Activated T-cell treated with anti-CD3 and anti-CD28 coated beads, Interleukin-2, amount 50 U/mL, for 4 hours (primary cell): Measurements from ENCODE around the gene COL6A5. TPM values are rescaled to one million over a fixed set of nuclear protein-coding genes. Genes with fewer than 3 reads are reported as not detected.
"Not testable (repeated sequence)": the region's sequence is repeated elsewhere in the genome, so short reads cannot be mapped to it uniquely, and the experiment has no call there.

Experiments
- ATAC-seq, 2 donors: fragments of 200-7000 bp; cut with Tn5 transposase; one replicate each; pipeline ENCODE4 v1.10.0; 2021
- DNase-seq: peaks from one replicate; pipeline ENCODE4 v3.0.0-alpha.2; 2020
- H3K27me3 Mint-ChIP-seq: one replicate; pipeline ENCODE4 v1.8.0; 2021; ENCODE audit warnings: low read depth, mixed read lengths
- H3K36me3 Mint-ChIP-seq: one replicate; pipeline ENCODE4 v1.8.0; 2022; ENCODE audit warnings: mixed read lengths; ENCODE audit not compliant: insufficient read depth
- H3K4me1 Mint-ChIP-seq: one replicate; pipeline ENCODE4 v1.8.0; 2021; ENCODE audit warnings: low read depth, mixed read lengths
- H3K4me3 Mint-ChIP-seq: one replicate; pipeline ENCODE4 v1.8.0; 2021; ENCODE audit warnings: mild to moderate bottlenecking, moderate library complexity, mixed read lengths
- H3K9me3 Mint-ChIP-seq: one replicate; pipeline ENCODE4 v1.8.0; 2021; ENCODE audit warnings: mixed read lengths
- total RNA-seq, 3 donors: library from RNA; stranded (reverse); gene quantifications; one replicate each; pipeline ENCODE4 v1.2.1, GENCODE V29; 2021

The COL6A5 gene
- total RNA-seq, 3 donors from 2014 or later = not detected

GRCh38 chr3:130446840-130447239 lies 101.4 kb downstream of the COL6A5 start:
- not testable (repeated sequence) for H3K9me3 Mint-ChIP-seq, H3K27me3 Mint-ChIP-seq, H3K4me1 Mint-ChIP-seq, ATAC-seq, H3K4me3 Mint-ChIP-seq, DNase-seq, H3K36me3 Mint-ChIP-seq

GRCh38 chr3:130448155-130448554 lies 102.7 kb downstream of the COL6A5 start:
- not testable (repeated sequence) for H3K4me1 Mint-ChIP-seq, DNase-seq, H3K36me3 Mint-ChIP-seq, H3K27me3 Mint-ChIP-seq, H3K4me3 Mint-ChIP-seq, ATAC-seq
- H3K9me3 Mint-ChIP-seq = peaks cover 12% of the 10 kb centered on the region

- no peak overlapping the region for H3K4me3 Mint-ChIP-seq
- no peak for DNase-seq
- no peaks in the 10 kb centered on the region for H3K36me3 Mint-ChIP-seq
- no peaks in the 10 kb centered on the region for H3K4me1 Mint-ChIP-seq
- H3K9me3 Mint-ChIP-seq = peaks cover 6% of the 10 kb centered on the region
- ATAC-seq = no peak
- H3K27me3 Mint-ChIP-seq = peaks cover 2% of the 10 kb centered on the region
These were observed 111.1 kb downstream of the COL6A5 start for GRCh38 chr3:130456540-130456939.

GRCh38 chr3:130457671-130458070 lies 112.2 kb downstream of the COL6A5 start:
- H3K9me3 Mint-ChIP-seq = no peaks in the 10 kb centered on the region
- H3K27me3 Mint-ChIP-seq = peaks cover 6% of the 10 kb centered on the region
- H3K4me1 Mint-ChIP-seq = no peaks in the 10 kb centered on the region
- DNase-seq (no peak), ATAC-seq (no peak)
- no peak overlapping the region for H3K4me3 Mint-ChIP-seq
- no peaks in the 10 kb centered on the region for H3K36me3 Mint-ChIP-seq

- H3K9me3 Mint-ChIP-seq = no peaks in the 10 kb centered on the region
- no peak overlapping the region for H3K4me3 Mint-ChIP-seq
- H3K36me3 Mint-ChIP-seq = no peaks in the 10 kb centered on the region
- no peak for DNase-seq
- H3K27me3 Mint-ChIP-seq = peaks cover 13% of the 10 kb centered on the region
- ATAC-seq = no peak
- no peaks in the 10 kb centered on the region for H3K4me1 Mint-ChIP-seq
These were observed 114.5 kb downstream of the COL6A5 start for GRCh38 chr3:130459944-130460343.

- H3K4me1 Mint-ChIP-seq = no peaks in the 10 kb centered on the region
- H3K27me3 Mint-ChIP-seq = peaks cover 12% of the 10 kb centered on the region
- no peak for ATAC-seq
- no peaks in the 10 kb centered on the region for H3K9me3 Mint-ChIP-seq
- DNase-seq = no peak
- H3K36me3 Mint-ChIP-seq = no peaks in the 10 kb centered on the region
- no peak overlapping the region for H3K4me3 Mint-ChIP-seq
These were observed 116.6 kb downstream of the COL6A5 start for GRCh38 chr3:130462089-130462488.

GRCh38 chr3:130463221-130463620 lies 117.7 kb downstream of the COL6A5 start:
- H3K36me3 Mint-ChIP-seq = no peaks in the 10 kb centered on the region
- peaks cover 12% of the 10 kb centered on the region for H3K27me3 Mint-ChIP-seq
- DNase-seq = no peak
- no peaks in the 10 kb centered on the region for H3K4me1 Mint-ChIP-seq
- H3K9me3 Mint-ChIP-seq = no peaks in the 10 kb centered on the region
- ATAC-seq = no peak
- H3K4me3 Mint-ChIP-seq = no peak overlapping the region

GRCh38 chr3:130465521-130465920 lies 120.0 kb downstream of the COL6A5 start:
- DNase-seq (no peak), ATAC-seq (no peak)
- H3K4me3 Mint-ChIP-seq = no peak overlapping the region
- no peaks in the 10 kb centered on the region for H3K4me1 Mint-ChIP-seq
- peaks cover 17% of the 10 kb centered on the region for H3K27me3 Mint-ChIP-seq
- H3K9me3 Mint-ChIP-seq = no peaks in the 10 kb centered on the region
- no peaks in the 10 kb centered on the region for H3K36me3 Mint-ChIP-seq

GRCh38 chr3:130468311-130468710 lies 122.8 kb downstream of the COL6A5 start:
- H3K4me1 Mint-ChIP-seq = no peaks in the 10 kb centered on the region

GRCh38 chr3:130470126-130470525 lies 124.7 kb downstream of the COL6A5 start:
- DNase-seq = no peak
- Mint-ChIP-seq H3K36me3 (no peaks in the 10 kb centered on the region), H3K27me3 (peaks cover 8% of the 10 kb centered on the region), H3K4me3 (no peak overlapping the region), H3K4me1 (no peaks in the 10 kb centered on the region), H3K9me3 (peaks cover 4% of the 10 kb centered on the region)
- no peak for ATAC-seq

More at GRCh38 chr3:130468311-130468710, 122.8 kb downstream of the COL6A5 start:
- no peak for ATAC-seq
- no peak overlapping the region for H3K4me3 Mint-ChIP-seq
- H3K27me3 Mint-ChIP-seq = peaks cover 15% of the 10 kb centered on the region
- H3K36me3 Mint-ChIP-seq = no peaks in the 10 kb centered on the region
- no peaks in the 10 kb centered on the region for H3K9me3 Mint-ChIP-seq
- no peak for DNase-seq

- no peak for DNase-seq
- Mint-ChIP-seq H3K9me3 (peaks cover 4% of the 10 kb centered on the region), H3K4me1 (no peaks in the 10 kb centered on the region)
These were observed 127.9 kb downstream of the COL6A5 start for GRCh38 chr3:130473416-130473815.

GRCh38 chr3:130480736-130481135 lies 135.3 kb downstream of the COL6A5 start:
- Mint-ChIP-seq H3K36me3 (no peaks in the 10 kb centered on the region), H3K9me3 (peaks cover 3% of the 10 kb centered on the region), H3K4me1 (no peaks in the 10 kb centered on the region), H3K4me3 (no peak overlapping the region), H3K27me3 (peaks cover 7% of the 10 kb centered on the region)
- ATAC-seq = no peak
- no peak for DNase-seq

More at GRCh38 chr3:130473416-130473815, 127.9 kb downstream of the COL6A5 start:
- ATAC-seq = no peak
- no peak overlapping the region for H3K4me3 Mint-ChIP-seq
- H3K36me3 Mint-ChIP-seq = no peaks in the 10 kb centered on the region
- peaks cover 6% of the 10 kb centered on the region for H3K27me3 Mint-ChIP-seq

GRCh38 chr3:130488288-130488687 lies 142.8 kb downstream of the COL6A5 start:
- no peaks in the 10 kb centered on the region for H3K4me1 Mint-ChIP-seq
- no peaks in the 10 kb centered on the region for H3K9me3 Mint-ChIP-seq
- no peaks in the 10 kb centered on the region for H3K36me3 Mint-ChIP-seq

GRCh38 chr3:130488769-130489450 lies 143.4 kb downstream of the COL6A5 start:
- DNase-seq (no peak), ATAC-seq (no peak)
- H3K27me3 Mint-ChIP-seq = peaks cover 5% of the 10 kb centered on the region
- H3K9me3 Mint-ChIP-seq = no peaks in the 10 kb centered on the region
- H3K36me3 Mint-ChIP-seq = no peaks in the 10 kb centered on the region
- H3K4me3 Mint-ChIP-seq = no peak overlapping the region
- no peaks in the 10 kb centered on the region for H3K4me1 Mint-ChIP-seq

More at GRCh38 chr3:130488288-130488687, 142.8 kb downstream of the COL6A5 start:
- ATAC-seq (no peak), DNase-seq (no peak)
- H3K4me3 Mint-ChIP-seq = no peak overlapping the region
- peaks cover 5% of the 10 kb centered on the region for H3K27me3 Mint-ChIP-seq

- Mint-ChIP-seq H3K36me3 (no peaks in the 10 kb centered on the region), H3K27me3 (peaks cover 5% of the 10 kb centered on the region), H3K9me3 (no peaks in the 10 kb centered on the region), H3K4me1 (no peaks in the 10 kb centered on the region), H3K4me3 (no peak overlapping the region)
- ATAC-seq (no peak), DNase-seq (no peak)
These were observed 144.8 kb downstream of the COL6A5 start for GRCh38 chr3:130490241-130490640.
